ENCODE data around the gene MAPK1IP1L. TPM values are rescaled to one million over a fixed set of nuclear protein-coding genes. Genes with fewer than 3 reads are reported as not detected.

The MAPK1IP1L gene
- total RNA-seq, 1 experiment from 2014 or later: 164 TPM

DNA sequence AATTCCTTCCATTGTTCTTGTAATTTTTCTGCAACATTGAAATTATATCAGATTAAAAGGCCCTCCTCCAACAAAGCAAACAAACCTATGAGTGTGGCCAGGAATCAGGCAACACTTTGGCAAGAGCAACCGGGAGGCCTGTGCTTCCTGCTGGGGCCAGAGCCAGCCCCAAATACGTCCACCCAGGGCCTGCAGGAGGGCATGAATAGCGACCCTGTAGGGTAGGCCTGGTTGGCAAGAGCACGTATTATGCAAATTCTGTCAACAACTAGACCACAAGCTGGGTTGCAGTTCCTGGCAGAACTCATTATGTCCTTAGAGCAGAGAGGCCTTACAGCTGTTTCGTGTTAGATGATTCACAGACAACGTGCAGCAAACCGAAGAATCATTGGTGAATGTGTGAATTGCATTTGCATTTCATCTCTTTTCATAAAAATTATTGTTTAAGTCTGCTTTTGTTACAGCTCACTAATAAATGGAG, 50.7 kb downstream of the MAPK1IP1L start:
- no peaks in the 10 kb centered on the region for H3K27me3 ChIP-seq (replicated peaks; ENCODE audit: insufficient read depth, low read depth, low read length, poor library complexity)
- intact Hi-C loops (cut with micrococcal nuclease; ENCODE audit: unreplicated experiment): no loop called here
- ChIA-PET CTCF (no interaction called here), POLR2A (ENCODE audit: low non-redundant PET) (no interaction called here)
- TF ChIP-seq EZH2 (IDR thresholded peaks at IDR 0.05; ENCODE audit: borderline replicate concordance, low read depth, low read length, poor library complexity, severe bottlenecking): no peak
- peak; percentile 97 for DNase-seq (ENCODE audit: low spot score)
- no peaks in the 10 kb centered on the region for H3K36me3 ChIP-seq (ENCODE audit: insufficient read depth, low read length, poor library complexity, severe bottlenecking)
- H3K27ac ChIP-seq (ENCODE audit: low read depth, low read length, poor library complexity, severe bottlenecking): peak overlapping the region; percentile 77
- H3K4me3 ChIP-seq (ENCODE audit: low read depth, low read length, poor library complexity, severe bottlenecking): no peak overlapping the region
- peaks cover 24% of the 10 kb centered on the region for H3K4me1 ChIP-seq (ENCODE audit: insufficient read depth, low read length, poor library complexity, severe bottlenecking)
- no TSS peak for BruUV-seq (replicated peaks)
- no peaks in the 10 kb centered on the region for H3K9me3 ChIP-seq (ENCODE audit: low read depth, low read length, poor library complexity, severe bottlenecking)

DNA sequence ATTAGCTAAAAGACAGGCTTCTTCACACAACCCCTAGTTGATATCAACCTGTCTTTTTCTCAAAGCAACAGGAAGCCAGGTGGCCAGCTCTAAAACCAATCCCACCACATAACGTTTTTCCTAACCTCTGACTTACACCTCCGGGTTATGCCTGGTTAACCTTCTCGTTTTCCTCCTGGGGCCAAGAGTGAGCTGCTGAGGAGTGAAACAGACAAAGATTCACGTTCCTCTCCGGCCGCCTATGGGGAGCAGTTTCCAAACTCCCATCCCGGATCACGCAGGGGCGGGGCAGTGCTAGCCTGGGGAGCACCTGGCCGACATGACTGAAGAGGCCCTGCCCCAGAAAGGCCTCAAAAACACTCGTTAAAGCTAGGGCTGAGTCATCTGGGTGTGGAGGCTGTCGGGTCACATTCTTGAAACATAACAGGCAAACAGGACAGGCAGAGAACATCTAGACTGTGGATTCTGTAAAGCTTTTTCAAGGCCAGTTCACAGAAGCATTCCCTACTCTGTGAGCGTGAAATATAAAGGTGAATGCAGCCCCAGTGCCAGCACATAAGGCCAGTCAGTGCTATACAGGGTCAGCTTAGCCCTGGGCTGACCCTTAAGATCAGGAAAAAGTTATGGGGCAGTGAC, 51.7 kb downstream of the MAPK1IP1L start:
- DNase-seq (ENCODE audit: low spot score): peak; percentile 55
- POLR2A ChIA-PET (ENCODE audit: low non-redundant PET): no interaction called here
- Histone ChIP-seq H3K27ac (ENCODE audit: low read depth, low read length, poor library complexity, severe bottlenecking) (peak overlapping the region; percentile 77), H3K9me3 (ENCODE audit: low read depth, low read length, poor library complexity, severe bottlenecking) (no peaks in the 10 kb centered on the region), H3K36me3 (ENCODE audit: insufficient read depth, low read length, poor library complexity, severe bottlenecking) (no peaks in the 10 kb centered on the region), H3K27me3 (replicated peaks; ENCODE audit: insufficient read depth, low read depth, low read length, poor library complexity) (no peaks in the 10 kb centered on the region), H3K4me3 (ENCODE audit: low read depth, low read length, poor library complexity, severe bottlenecking) (no peak overlapping the region), H3K4me1 (ENCODE audit: insufficient read depth, low read length, poor library complexity, severe bottlenecking) (peaks cover 33% of the 10 kb centered on the region)
- intact Hi-C loops (cut with micrococcal nuclease; ENCODE audit: unreplicated experiment): no loop called here
- TF ChIP-seq, protein P1, sequence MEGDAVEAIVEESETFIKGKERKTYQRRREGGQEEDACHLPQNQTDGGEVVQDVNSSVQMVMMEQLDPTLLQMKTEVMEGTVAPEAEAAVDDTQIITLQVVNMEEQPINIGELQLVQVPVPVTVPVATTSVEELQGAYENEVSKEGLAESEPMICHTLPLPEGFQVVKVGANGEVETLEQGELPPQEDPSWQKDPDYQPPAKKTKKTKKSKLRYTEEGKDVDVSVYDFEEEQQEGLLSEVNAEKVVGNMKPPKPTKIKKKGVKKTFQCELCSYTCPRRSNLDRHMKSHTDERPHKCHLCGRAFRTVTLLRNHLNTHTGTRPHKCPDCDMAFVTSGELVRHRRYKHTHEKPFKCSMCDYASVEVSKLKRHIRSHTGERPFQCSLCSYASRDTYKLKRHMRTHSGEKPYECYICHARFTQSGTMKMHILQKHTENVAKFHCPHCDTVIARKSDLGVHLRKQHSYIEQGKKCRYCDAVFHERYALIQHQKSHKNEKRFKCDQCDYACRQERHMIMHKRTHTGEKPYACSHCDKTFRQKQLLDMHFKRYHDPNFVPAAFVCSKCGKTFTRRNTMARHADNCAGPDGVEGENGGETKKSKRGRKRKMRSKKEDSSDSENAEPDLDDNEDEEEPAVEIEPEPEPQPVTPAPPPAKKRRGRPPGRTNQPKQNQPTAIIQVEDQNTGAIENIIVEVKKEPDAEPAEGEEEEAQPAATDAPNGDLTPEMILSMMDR (conservative IDR thresholded peaks at IDR 0.05; ENCODE audit: low read depth, low read length): no peak
- no TSS peak for BruUV-seq (replicated peaks)
- CTCF ChIA-PET: no interaction called here

DNA sequence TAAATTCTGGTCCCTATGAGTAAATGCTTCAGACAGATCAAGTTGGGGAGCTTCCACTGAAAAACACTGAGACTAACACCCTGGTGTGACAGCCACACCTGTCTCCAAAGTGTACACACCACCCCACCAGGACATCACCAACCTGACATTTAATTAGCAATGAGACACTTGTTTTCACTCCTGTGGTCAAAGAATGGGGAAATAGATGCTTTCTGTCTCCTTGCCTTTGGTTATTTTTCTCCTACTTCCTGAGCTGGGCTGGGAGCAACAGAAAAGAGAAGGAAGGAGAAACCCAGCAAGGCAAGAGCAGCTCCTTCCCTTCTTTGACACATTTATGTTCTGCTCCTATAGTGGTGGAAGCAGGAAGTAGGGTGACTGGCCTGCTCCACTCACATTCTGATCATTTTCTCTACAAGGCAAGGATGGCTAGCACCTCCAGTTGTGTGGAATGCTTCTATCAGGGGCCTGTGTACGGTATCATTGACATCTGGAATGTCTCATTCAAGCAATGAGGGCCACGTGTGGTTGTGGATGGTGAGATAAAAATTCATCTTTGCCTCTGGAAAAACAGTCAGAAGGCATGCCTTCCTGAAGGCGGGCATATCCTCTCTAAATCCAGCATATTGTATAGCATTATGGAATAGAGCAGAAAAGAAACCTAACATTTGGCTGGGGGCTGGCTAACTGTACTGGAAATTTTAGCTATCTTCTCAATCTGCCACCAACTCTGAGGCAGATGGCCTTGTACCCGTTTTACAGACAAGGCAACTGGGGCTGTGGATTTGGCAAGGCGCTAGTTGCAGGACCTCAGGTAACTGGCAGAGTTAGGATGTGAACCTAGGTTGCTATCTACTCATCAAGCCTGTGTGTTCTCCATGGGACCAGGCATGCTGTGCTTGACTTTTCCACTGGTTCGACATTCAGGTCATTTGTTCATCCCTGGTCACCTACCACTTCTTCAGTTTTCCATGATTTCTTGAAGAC, 52.8 kb downstream of the MAPK1IP1L start:
- H3K27me3 ChIP-seq (replicated peaks; ENCODE audit: insufficient read depth, low read depth, low read length, poor library complexity): no peaks in the 10 kb centered on the region
- H3K9me3 ChIP-seq (ENCODE audit: low read depth, low read length, poor library complexity, severe bottlenecking): no peaks in the 10 kb centered on the region
- intact Hi-C loops (cut with micrococcal nuclease; ENCODE audit: unreplicated experiment): no loop called here
- POLR2A ChIA-PET (ENCODE audit: low non-redundant PET): no interaction called here
- BruUV-seq (replicated peaks): no TSS peak
- no peak for DNase-seq (ENCODE audit: low spot score)
- peaks cover 33% of the 10 kb centered on the region for H3K4me1 ChIP-seq (ENCODE audit: insufficient read depth, low read length, poor library complexity, severe bottlenecking)
- CTCF ChIA-PET: no interaction called here
- H3K27ac ChIP-seq (ENCODE audit: low read depth, low read length, poor library complexity, severe bottlenecking): peak overlapping the region; percentile 77
- no peak overlapping the region for H3K4me3 ChIP-seq (ENCODE audit: low read depth, low read length, poor library complexity, severe bottlenecking)
- TF ChIP-seq, protein P1 (conservative IDR thresholded peaks at IDR 0.05; ENCODE audit: low read depth, low read length): no peak
- TF ChIP-seq EZH2 (IDR thresholded peaks at IDR 0.05; ENCODE audit: borderline replicate concordance, low read depth, low read length, poor library complexity, severe bottlenecking): no peak
- no peaks in the 10 kb centered on the region for H3K36me3 ChIP-seq (ENCODE audit: insufficient read depth, low read length, poor library complexity, severe bottlenecking)
